Measurements from ENCODE around the gene OR52E5.
A peak's percentile ranks its signal among the peaks of the same experiment; 100 is the strongest.

OR52E5 gene

GRCh38 chr11:5937868-5938602 is 45.0 kb downstream of the OR52E5 start:
- peak; percentile 43 for DNase-seq

- peak; percentile 64 for DNase-seq
These were observed 45.6 kb downstream of the OR52E5 start for GRCh38 chr11:5938603-5938965.

- no peak for DNase-seq
These were observed 47.7 kb downstream of the OR52E5 start for GRCh38 chr11:5940748-5941147.

GRCh38 chr11:5941951-5942350 is 48.9 kb downstream of the OR52E5 start, which contains the start of gene OR56A3:
OR56A3 (plus strand) TSS chr11:5942251; CDS start chr11:5947347, 5,096 bp downstream.
- no peak for DNase-seq

Measured in NCI-H1105 treated with DMSO at 0.1 percent for 48 hours (cell line).